Measurements from ENCODE around the gene NECAB3. TPM values are rescaled to one million over a fixed set of nuclear protein-coding genes. Genes with fewer than 3 reads are reported as not detected.

NECAB3 gene, protein sequence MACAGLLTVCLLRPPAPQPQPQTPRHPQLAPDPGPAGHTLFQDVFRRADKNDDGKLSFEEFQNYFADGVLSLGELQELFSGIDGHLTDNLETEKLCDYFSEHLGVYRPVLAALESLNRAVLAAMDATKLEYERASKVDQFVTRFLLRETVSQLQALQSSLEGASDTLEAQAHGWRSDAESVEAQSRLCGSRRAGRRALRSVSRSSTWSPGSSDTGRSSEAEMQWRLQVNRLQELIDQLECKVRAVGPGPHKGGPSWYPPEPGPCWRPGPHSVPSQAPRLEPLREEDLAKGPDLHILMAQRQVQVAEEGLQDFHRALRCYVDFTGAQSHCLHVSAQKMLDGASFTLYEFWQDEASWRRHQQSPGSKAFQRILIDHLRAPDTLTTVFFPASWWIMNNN
- 32.3 TPM for total RNA-seq

GRCh38 chr20:33674294-33675135 is at the start of gene NECAB3:
TSS of gene NECAB3 (minus strand) at chr20:33674428. CDS start at chr20:33674352, 76 bp downstream.

DNA sequence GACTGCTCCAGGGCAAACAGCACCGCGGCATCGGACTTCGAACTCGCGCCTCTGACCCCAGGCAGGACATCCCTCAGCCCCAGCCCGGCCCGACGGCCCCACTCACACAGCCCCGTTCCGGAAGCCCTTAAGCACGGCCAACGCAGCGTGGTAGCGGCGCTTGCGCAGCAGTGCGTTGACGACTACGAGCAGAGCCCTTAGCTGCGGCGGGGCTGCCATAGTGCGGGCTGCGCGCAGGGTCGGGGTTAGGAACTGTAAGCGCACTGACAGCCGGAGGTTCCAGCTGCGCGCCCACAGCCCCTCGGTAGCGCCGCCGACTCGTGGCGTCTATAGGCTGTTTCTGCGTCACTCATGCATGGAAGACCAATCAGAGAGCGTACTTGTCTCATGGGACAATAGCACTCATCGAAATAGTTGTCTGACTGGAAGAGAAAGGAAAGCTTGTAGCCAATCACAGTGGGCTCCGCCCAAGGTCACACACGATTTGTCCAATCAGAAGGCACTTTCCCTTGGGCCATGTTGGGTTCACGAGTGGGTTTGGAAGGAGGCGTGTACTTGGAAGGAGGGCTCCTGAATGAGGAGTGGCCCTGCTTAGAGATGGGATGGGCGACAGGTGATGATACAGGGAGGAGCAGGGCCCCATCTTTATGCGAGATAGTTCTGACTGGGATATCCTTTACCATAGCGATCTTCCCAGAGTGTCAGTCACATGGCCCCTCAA is 45.9 kb upstream of the NECAB3 start, which contains the start of gene PXMP4:
Gene PXMP4, minus strand, starts transcription at position 322 of the 721 bp plus-strand sequence. Its CDS starts 103 bp downstream, at position 219.

GRCh38 chr20:33686100-33686983 is 12.1 kb upstream of the NECAB3 start, which contains the start of gene E2F1:
TSS of gene E2F1 (minus strand) at chr20:33686385. CDS start at chr20:33686264, 121 bp downstream.

GRCh38 chr20:33666293-33667244 is 7.7 kb downstream of the NECAB3 start, which contains the start of gene ACTL10:
TSS of gene ACTL10 (plus strand) at chr20:33666943. CDS start at chr20:33667498, 555 bp downstream.

GRCh38 chr20:33662172-33662571 is 12.1 kb downstream of the NECAB3 start, which contains the start of gene C20orf144:
TSS of gene C20orf144 (plus strand) at chr20:33662327. CDS start at chr20:33662346, 19 bp downstream.

Other genes starting within 250 kb of the NECAB3 start
- gene SNTA1, start 230.7 kb downstream of the NECAB3 start, total RNA-seq, result 22.1 TPM
- gene CBFA2T2, start 184.3 kb downstream of the NECAB3 start, total RNA-seq, result 23.5 TPM
- gene C20orf144, start 12.1 kb downstream of the NECAB3 start, total RNA-seq, result not detected
- gene ACTL10, start 7.5 kb downstream of the NECAB3 start, total RNA-seq, result 0.46 TPM
- 3.7 TPM for gene E2F1, start 12.0 kb upstream of the NECAB3 start, total RNA-seq
- gene PXMP4, start 45.9 kb upstream of the NECAB3 start, total RNA-seq, result 9.7 TPM
- gene ZNF341, start 57.6 kb upstream of the NECAB3 start, total RNA-seq, result 2.3 TPM
- 39.4 TPM for gene CHMP4B, start 136.9 kb upstream of the NECAB3 start, total RNA-seq

Measured in diencephalon (tissue), 1 donor.